ENCODE data around the gene EXD1. TPM values are rescaled to one million over a fixed set of nuclear protein-coding genes. Genes with fewer than 3 reads are reported as not detected.

Gene EXD1
- polyA plus RNA-seq, 1 donor from 2014 or later: not detected

GRCh38 chr15:41199470-41199869 lies 31.1 kb downstream of the EXD1 start:
- Mint-ChIP-seq H3K9me3 (peaks cover 0 to 1% (median 0%) of the 10 kb centered on the region in 3 donors), H3K36me3 (no peaks in the 10 kb centered on the region), H3K4me3 (no peak overlapping the region), H3K4me1 (no peaks in the 10 kb centered on the region), H3K27ac (no peak overlapping the region), H3K27me3 (peaks cover 2% of the 10 kb centered on the region)

GRCh38 chr15:41194444-41194843 lies 36.1 kb downstream of the EXD1 start:
- H3K9me3 Mint-ChIP-seq: peaks cover 0 to 2% (median 1%) of the 10 kb centered on the region in 3 donors
- H3K27ac Mint-ChIP-seq: no peak overlapping the region
- H3K36me3 Mint-ChIP-seq: no peaks in the 10 kb centered on the region
- H3K27me3 Mint-ChIP-seq: peaks cover 2% of the 10 kb centered on the region
- H3K4me3 Mint-ChIP-seq: no peak overlapping the region
- H3K4me1 Mint-ChIP-seq: no peaks in the 10 kb centered on the region

GRCh38 chr15:41183581-41183980 lies 47.0 kb downstream of the EXD1 start:
- Mint-ChIP-seq H3K4me1 (peaks cover 0 to 3% (median 0%) of the 10 kb centered on the region in 3 donors), H3K27ac (no peak overlapping the region), H3K27me3 (no peaks in the 10 kb centered on the region), H3K9me3 (no peaks in the 10 kb centered on the region), H3K36me3 (no peaks in the 10 kb centered on the region), H3K4me3 (no peak overlapping the region)

DNA sequence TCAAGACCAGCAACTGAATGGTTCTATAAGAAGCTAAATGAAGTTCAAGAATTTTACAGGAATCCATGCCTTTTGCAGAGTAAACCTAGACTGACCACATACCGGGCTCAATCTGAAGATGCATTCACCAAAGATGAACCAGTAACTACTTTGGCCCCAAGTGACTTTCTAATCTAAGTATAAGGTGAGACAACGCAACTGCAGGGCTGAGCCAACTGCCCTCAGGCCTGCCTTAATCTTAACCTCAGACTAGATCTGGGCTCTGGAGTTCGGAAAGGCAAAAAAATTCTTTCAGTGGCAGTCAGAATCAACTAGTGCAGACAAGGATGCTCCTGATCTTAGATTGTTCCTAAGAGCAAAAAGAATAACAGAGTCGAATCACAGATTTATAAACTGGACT lies 48.3 kb downstream of the EXD1 start:
- Mint-ChIP-seq H3K9me3 (no peaks in the 10 kb centered on the region), H3K27me3 (no peaks in the 10 kb centered on the region), H3K36me3 (no peaks in the 10 kb centered on the region), H3K4me3 (no peak overlapping the region), H3K4me1 (peaks cover 0 to 3% (median 0%) of the 10 kb centered on the region in 3 donors), H3K27ac (no peak overlapping the region)

DNA sequence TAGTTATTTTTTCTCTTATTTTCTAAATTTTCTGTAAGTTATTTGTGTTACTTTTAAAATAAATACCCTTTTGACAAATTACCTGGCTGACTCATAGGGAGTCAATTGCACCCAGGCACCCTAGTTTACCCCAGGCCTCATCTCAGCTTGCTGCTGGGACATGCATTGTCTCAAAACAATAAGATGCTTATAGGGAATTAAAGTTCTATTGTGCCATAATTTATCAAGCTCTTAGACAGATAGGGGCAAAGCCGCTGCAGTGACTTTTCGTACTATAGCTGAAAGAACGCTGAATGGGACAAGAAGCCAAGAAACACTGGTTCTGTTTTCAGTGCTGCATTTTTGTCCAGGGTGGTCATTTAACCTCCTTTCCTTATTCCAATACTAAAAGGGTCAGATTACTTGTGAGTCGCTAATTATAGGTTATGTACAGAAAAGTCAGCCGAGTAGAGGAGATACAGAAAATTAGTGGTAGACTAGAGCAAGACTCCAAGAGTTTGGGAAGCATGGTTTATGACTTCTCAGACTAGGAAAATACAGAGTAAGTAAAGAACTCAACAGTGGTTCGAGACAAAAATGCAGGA lies 50.3 kb downstream of the EXD1 start:
- Mint-ChIP-seq H3K4me1 (peaks cover 0 to 3% (median 0%) of the 10 kb centered on the region in 3 donors), H3K36me3 (no peaks in the 10 kb centered on the region), H3K9me3 (no peaks in the 10 kb centered on the region), H3K4me3 (no peak overlapping the region), H3K27ac (no peak overlapping the region), H3K27me3 (no peaks in the 10 kb centered on the region)

DNA sequence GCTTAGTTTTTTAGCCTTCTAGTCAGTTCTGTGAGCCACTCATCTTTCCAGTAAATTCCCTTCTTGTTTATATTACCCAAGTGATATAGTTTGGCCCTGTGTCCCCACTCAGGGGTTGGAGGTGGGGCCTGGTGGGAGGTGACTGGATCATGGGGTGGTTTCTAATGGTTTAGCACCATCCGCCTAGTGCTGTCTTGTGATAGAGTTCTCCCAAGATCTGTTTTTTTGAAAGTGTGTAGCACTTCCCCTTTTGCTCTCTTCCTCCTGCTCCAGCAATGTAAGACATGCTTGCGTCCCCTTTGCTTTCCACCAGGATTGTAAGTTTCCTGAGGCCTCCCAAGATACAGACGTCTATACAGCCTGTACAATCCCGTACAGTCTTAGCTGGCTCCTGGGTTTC lies 60.8 kb downstream of the EXD1 start:
- no peak overlapping the region for H3K27ac Mint-ChIP-seq

GRCh38 chr15:41169086-41169485 lies 61.5 kb downstream of the EXD1 start:
- no peak overlapping the region for H3K27ac Mint-ChIP-seq
- H3K9me3 Mint-ChIP-seq: peaks cover 0 to 2% (median 0%) of the 10 kb centered on the region in 3 donors
- no peak overlapping the region for H3K4me3 Mint-ChIP-seq

More for the DNA sequence above, 60.8 kb downstream of the EXD1 start:
- H3K4me1 Mint-ChIP-seq: peaks cover 0 to 6% (median 5%) of the 10 kb centered on the region in 3 donors
- peaks cover 0 to 2% (median 0%) of the 10 kb centered on the region in 3 donors for H3K9me3 Mint-ChIP-seq
- no peak overlapping the region for H3K4me3 Mint-ChIP-seq
- H3K36me3 Mint-ChIP-seq: peaks cover 2% of the 10 kb centered on the region
- H3K27me3 Mint-ChIP-seq: no peaks in the 10 kb centered on the region

GRCh38 chr15:41161736-41162135 lies 68.8 kb downstream of the EXD1 start:
- no peaks in the 10 kb centered on the region for H3K27me3 Mint-ChIP-seq
- H3K27ac Mint-ChIP-seq: no peak overlapping the region
- no peaks in the 10 kb centered on the region for H3K9me3 Mint-ChIP-seq
- peaks cover 2% of the 10 kb centered on the region for H3K36me3 Mint-ChIP-seq
- H3K4me1 Mint-ChIP-seq: peaks cover 0 to 1% (median 0%) of the 10 kb centered on the region in 3 donors
- H3K4me3 Mint-ChIP-seq: no peak overlapping the region

More at GRCh38 chr15:41169086-41169485, 61.5 kb downstream of the EXD1 start:
- peaks cover 0 to 6% (median 5%) of the 10 kb centered on the region in 3 donors for H3K4me1 Mint-ChIP-seq
- peaks cover 2% of the 10 kb centered on the region for H3K36me3 Mint-ChIP-seq
- H3K27me3 Mint-ChIP-seq: no peaks in the 10 kb centered on the region

- no peak overlapping the region for H3K27ac Mint-ChIP-seq
- H3K36me3 Mint-ChIP-seq: peaks cover 2% of the 10 kb centered on the region
- no peak overlapping the region for H3K4me3 Mint-ChIP-seq
- H3K4me1 Mint-ChIP-seq: peaks cover 0 to 1% (median 0%) of the 10 kb centered on the region in 3 donors
- H3K9me3 Mint-ChIP-seq: no peaks in the 10 kb centered on the region
- H3K27me3 Mint-ChIP-seq: no peaks in the 10 kb centered on the region
Observed at GRCh38 chr15:41161336-41161735, 69.2 kb downstream of the EXD1 start.

GRCh38 chr15:41160639-41161315 lies 69.8 kb downstream of the EXD1 start:
- H3K4me3 Mint-ChIP-seq: no peak overlapping the region
- no peaks in the 10 kb centered on the region for H3K36me3 Mint-ChIP-seq
- peaks cover under 1% of the 10 kb centered on the region for H3K27me3 Mint-ChIP-seq
- H3K4me1 Mint-ChIP-seq: peaks cover 0 to 1% (median 0%) of the 10 kb centered on the region in 3 donors
- no peak overlapping the region for H3K27ac Mint-ChIP-seq
- no peaks in the 10 kb centered on the region for H3K9me3 Mint-ChIP-seq

DNA sequence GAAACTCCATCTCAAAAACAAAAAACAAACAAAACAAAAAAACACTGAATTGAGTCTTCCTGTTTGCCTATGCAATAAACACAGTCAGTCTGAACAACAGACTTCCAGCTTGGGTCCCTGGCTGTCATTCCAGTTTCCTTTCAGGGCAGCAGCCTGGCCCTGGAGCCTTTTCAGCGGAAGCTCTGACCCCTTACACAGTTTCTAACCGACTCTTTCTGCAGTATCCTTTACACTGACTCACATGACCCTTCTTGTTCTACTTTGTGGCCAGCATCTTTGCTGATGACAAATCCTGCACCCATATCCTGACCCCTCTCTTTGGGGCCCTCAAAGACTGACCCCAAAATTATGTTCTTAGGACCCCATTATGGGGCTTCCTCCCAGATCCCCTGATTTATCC lies 76.1 kb downstream of the EXD1 start:
- peaks cover 4% of the 10 kb centered on the region for H3K27me3 Mint-ChIP-seq
- H3K4me1 Mint-ChIP-seq: no peaks in the 10 kb centered on the region
- no peaks in the 10 kb centered on the region for H3K9me3 Mint-ChIP-seq
- no peak overlapping the region for H3K4me3 Mint-ChIP-seq
- no peaks in the 10 kb centered on the region for H3K36me3 Mint-ChIP-seq
- H3K27ac Mint-ChIP-seq: no peak overlapping the region

GRCh38 chr15:41153733-41154132 lies 76.8 kb downstream of the EXD1 start:
- Mint-ChIP-seq H3K9me3 (no peaks in the 10 kb centered on the region), H3K4me1 (no peaks in the 10 kb centered on the region), H3K36me3 (no peaks in the 10 kb centered on the region), H3K27me3 (peaks cover 4% of the 10 kb centered on the region), H3K4me3 (no peak overlapping the region), H3K27ac (no peak overlapping the region)

DNA sequence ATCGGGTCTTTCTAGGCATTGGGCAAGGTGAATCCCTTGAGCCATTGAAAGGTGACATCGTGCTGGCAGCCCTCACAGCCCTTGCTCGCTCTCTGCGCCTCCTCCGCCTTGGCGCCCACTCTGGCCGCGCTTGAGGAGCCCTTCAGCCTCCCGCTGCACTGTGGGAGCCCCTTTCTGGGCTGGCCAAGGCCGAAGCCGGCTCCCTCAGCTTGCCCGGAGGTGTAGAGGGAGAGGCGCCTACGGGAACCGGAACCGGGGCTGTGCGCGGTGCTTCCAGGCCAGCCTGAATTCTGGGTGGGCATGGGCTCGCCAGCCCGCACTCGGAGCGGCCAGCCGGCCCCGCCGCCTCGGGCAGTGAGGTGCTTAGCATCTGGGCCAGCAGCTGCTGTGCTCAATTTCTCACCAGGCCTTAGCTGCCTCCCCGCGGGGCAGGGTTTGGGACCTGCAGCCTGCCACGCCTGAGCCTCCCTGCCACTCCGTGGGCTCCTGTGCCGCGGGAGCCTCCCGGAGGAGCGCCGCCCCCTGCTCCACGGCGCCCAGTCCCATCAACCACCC lies 79.0 kb downstream of the EXD1 start:
- Mint-ChIP-seq H3K27me3 (peaks cover 4% of the 10 kb centered on the region), H3K4me3 (no peak overlapping the region), H3K27ac (no peak overlapping the region)

GRCh38 chr15:41150279-41150678 lies 80.3 kb downstream of the EXD1 start:
- no peak overlapping the region for H3K27ac Mint-ChIP-seq
- H3K4me1 Mint-ChIP-seq: no peaks in the 10 kb centered on the region
- H3K27me3 Mint-ChIP-seq: peaks cover 2% of the 10 kb centered on the region
- H3K36me3 Mint-ChIP-seq: no peaks in the 10 kb centered on the region
- H3K4me3 Mint-ChIP-seq: no peak overlapping the region
- H3K9me3 Mint-ChIP-seq: no peaks in the 10 kb centered on the region

More for the DNA sequence above, 79.0 kb downstream of the EXD1 start:
- Mint-ChIP-seq H3K36me3 (no peaks in the 10 kb centered on the region), H3K9me3 (no peaks in the 10 kb centered on the region), H3K4me1 (no peaks in the 10 kb centered on the region)

- no peaks in the 10 kb centered on the region for H3K9me3 Mint-ChIP-seq
- no peak overlapping the region for H3K4me3 Mint-ChIP-seq
- H3K4me1 Mint-ChIP-seq: no peaks in the 10 kb centered on the region
- H3K27ac Mint-ChIP-seq: no peak overlapping the region
- no peaks in the 10 kb centered on the region for H3K36me3 Mint-ChIP-seq
- no peaks in the 10 kb centered on the region for H3K27me3 Mint-ChIP-seq
Observed at GRCh38 chr15:41148065-41148464, 82.5 kb downstream of the EXD1 start.

DNA sequence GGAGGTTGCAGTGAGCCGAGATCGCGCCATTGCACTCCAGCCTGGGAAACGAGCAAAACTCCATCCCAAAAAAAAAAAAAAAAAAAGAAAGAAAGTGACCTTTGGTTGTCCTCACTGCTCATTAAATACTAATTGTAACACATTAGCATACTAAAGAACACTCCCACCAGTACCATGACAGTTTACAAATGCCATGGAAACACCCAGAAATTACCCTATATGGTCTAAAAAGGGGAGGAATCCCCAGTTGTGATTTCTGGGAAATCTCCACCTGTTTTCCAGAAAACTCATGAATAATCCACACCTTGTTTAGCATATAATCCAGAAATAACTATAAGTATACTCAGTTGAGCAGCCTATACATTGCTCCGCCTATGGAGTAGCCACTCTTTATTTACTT lies 90.9 kb downstream of the EXD1 start:
- H3K27me3 Mint-ChIP-seq: no peaks in the 10 kb centered on the region
- H3K4me1 Mint-ChIP-seq: no peaks in the 10 kb centered on the region
- H3K9me3 Mint-ChIP-seq: no peaks in the 10 kb centered on the region
- no peak overlapping the region for H3K4me3 Mint-ChIP-seq
- no peaks in the 10 kb centered on the region for H3K36me3 Mint-ChIP-seq
- H3K27ac Mint-ChIP-seq: no peak overlapping the region

Data from IgD-negative memory B cell (primary cell).